Lower lobe of right lung (tissue), 2 donors: ENCODE results near the gene SIGLEC14. TPM values are rescaled to one million over a fixed set of nuclear protein-coding genes. Genes with fewer than 3 reads are reported as not detected.
A peak's percentile ranks its signal among the peaks of the same experiment; 100 is the strongest.
"Not testable (repeated sequence)": the region's sequence is repeated elsewhere in the genome, so short reads cannot be mapped to it uniquely, and the experiment has no call there.

Experiments used
- ATAC-seq, 2 donors: fragments of 200-7000 bp; cut with Tn5 transposase; one replicate each; pipeline ENCODE4 v1.9.1; 2020 to 2022; ENCODE audit warnings: mild to moderate bottlenecking in 2 of 2, moderate library complexity in 2 of 2
- DNase-seq: peaks from one replicate; pipeline ENCODE4 v3.0.0-alpha.2; 2020
- H3K27ac ChIP-seq: fragments of 200-600 bp; one replicate; pipeline ENCODE4 v1.8.0; 2022
- H3K27me3 ChIP-seq: fragments of 200-600 bp; one replicate; pipeline ENCODE4 v1.8.0; 2022; ENCODE audit warnings: low read depth
- H3K36me3 ChIP-seq: fragments of 200-600 bp; one replicate; pipeline ENCODE4 v1.8.0; 2022; ENCODE audit warnings: mild to moderate bottlenecking
- H3K4me1 ChIP-seq: fragments of 200-600 bp; one replicate; pipeline ENCODE4 v1.8.0; 2022
- H3K4me3 ChIP-seq: fragments of 200-600 bp; one replicate; pipeline ENCODE4 v1.8.0; 2022; ENCODE audit warnings: mild to moderate bottlenecking
- H3K9me3 ChIP-seq: fragments of 200-600 bp; one replicate; pipeline ENCODE4 v1.8.0; 2022
- intact Hi-C: fragments of 100-400 bp; cut with DNase I; formaldehyde crosslinking; loops from one replicate; pipeline ENCODE4 v1.11.0; 2022
- total RNA-seq: library from RNA; stranded (reverse); fragmentation: NEBNext Ultra II Directional; extraction: Animal tissue kit (Norgen Biotek cat#: 25700); gene quantifications from one replicate; pipeline ENCODE4 v1.2.1, GENCODE V29; 2021
- TF ChIP-seq, protein P1 (sequence below): fragments of 200-600 bp; IDR thresholded peaks from one replicate; pipeline ENCODE4 v1.8.0; 2022; ENCODE audit warnings: antibody characterized with exemption, mild to moderate bottlenecking
- donor health status: DM: no; HTN: yes; CAD: no; lungs with severe emphysema.

The SIGLEC14 gene
- total RNA-seq, 1 donor from 2014 or later: 20.3 TPM

DNA sequence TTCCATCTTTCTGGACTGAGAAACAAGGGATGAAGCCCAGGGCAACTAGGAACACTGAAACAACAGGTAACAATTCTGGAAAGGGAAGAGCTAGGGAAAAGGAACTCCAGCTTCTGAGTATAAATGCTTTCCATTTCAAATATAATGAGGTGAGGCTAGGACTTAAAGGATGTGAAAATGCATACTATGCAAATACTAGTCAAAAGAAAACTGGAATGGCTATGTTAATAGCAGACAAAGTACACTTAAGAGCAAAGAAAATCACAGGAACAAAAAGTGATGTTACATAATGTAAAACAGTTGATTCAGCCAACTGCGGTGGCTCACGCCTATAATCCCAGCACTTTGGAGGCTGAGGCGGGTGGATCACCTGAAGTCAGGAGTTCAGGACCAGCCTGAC lies 6.2 kb downstream of the SIGLEC14 start:
- Histone ChIP-seq H3K4me3 (no peak overlapping the region), H3K9me3 (no peaks in the 10 kb centered on the region), H3K27ac (no peak overlapping the region), H3K4me1 (no peaks in the 10 kb centered on the region), H3K36me3 (no peaks in the 10 kb centered on the region), H3K27me3 (no peaks in the 10 kb centered on the region)
- DNase-seq (no peak), ATAC-seq (no peak)
- intact Hi-C loops: no loop called here
- TF ChIP-seq, protein P1, sequence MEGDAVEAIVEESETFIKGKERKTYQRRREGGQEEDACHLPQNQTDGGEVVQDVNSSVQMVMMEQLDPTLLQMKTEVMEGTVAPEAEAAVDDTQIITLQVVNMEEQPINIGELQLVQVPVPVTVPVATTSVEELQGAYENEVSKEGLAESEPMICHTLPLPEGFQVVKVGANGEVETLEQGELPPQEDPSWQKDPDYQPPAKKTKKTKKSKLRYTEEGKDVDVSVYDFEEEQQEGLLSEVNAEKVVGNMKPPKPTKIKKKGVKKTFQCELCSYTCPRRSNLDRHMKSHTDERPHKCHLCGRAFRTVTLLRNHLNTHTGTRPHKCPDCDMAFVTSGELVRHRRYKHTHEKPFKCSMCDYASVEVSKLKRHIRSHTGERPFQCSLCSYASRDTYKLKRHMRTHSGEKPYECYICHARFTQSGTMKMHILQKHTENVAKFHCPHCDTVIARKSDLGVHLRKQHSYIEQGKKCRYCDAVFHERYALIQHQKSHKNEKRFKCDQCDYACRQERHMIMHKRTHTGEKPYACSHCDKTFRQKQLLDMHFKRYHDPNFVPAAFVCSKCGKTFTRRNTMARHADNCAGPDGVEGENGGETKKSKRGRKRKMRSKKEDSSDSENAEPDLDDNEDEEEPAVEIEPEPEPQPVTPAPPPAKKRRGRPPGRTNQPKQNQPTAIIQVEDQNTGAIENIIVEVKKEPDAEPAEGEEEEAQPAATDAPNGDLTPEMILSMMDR: no peak

DNA sequence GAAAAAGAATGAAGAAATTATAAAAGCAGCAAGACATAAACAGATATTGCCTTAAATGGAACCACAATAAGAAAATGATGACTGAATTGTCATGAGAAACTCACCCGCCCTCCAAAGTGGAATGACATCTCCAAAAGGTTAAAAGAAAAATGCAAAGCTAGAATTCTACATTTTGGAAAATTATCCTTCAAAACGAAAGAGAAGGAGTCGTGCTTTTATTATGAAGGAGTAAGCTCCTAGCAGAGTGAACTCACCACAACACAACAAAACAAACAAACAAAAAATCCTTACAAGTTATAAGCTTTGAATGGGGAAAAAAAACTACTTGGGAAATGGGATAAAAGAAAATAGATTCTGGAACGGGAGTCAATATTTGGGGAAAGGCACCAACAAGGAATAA lies 6.7 kb downstream of the SIGLEC14 start:
- Histone ChIP-seq H3K4me1 (no peaks in the 10 kb centered on the region), H3K27me3 (no peaks in the 10 kb centered on the region), H3K36me3 (no peaks in the 10 kb centered on the region), H3K4me3 (no peak overlapping the region), H3K9me3 (no peaks in the 10 kb centered on the region), H3K27ac (no peak overlapping the region)
- intact Hi-C loops: no loop called here
- TF ChIP-seq, protein P1: no peak
- ATAC-seq: no peak
- no peak for DNase-seq

DNA sequence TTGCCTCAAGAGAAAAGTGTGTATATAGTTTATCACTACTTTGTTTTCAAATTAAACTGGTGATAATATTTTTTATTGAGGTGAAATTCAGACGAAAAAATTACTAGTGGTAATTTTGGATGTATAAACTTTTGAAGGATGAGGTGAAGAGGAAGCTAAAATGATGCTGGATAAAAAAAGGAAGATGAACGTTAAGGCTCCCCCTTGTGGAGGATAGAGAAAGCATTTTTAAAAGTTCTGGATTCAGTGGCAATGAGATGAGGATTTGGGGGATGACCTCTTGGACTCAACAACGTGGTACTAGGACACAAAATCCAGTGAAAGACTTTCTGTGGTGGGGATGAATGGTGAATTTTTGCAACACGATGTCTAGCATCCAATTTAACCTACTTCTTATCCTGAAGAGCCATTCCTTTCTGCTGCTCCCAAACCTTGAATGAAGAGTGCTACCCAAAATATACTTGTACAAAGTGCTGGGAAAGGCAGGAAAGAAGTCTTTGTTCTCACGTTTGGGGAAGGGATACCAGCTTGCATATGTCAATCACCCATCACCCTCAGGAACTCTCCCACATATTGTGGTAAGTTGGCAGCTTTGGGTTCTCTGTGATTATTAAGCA lies 9.2 kb downstream of the SIGLEC14 start:
- Histone ChIP-seq H3K4me1 (no peaks in the 10 kb centered on the region), H3K36me3 (no peaks in the 10 kb centered on the region), H3K9me3 (no peaks in the 10 kb centered on the region), H3K27me3 (no peaks in the 10 kb centered on the region), H3K27ac (no peak overlapping the region), H3K4me3 (no peak overlapping the region)
- no peak for ATAC-seq
- intact Hi-C loops: no loop called here
- DNase-seq: no peak
- TF ChIP-seq, protein P1: peak; percentile 22

DNA sequence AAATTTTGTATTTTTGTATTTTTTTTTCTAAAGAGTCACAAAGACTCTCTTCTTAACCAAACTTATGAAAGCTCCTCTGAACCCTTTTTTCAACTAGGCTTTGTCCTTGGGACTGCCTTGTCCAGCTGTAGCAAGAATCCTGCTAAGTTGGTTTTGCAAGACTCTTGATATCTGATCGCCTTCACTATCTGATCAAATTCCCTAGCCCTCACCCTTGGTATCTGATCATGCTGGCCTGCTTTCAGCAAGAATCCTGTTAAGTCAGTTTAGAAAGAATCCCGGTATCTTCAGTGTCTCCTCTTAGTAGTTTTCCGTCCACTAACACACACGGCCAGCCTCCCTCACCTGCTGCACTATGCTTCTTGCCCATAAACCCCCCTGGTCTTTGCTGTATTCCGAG lies 14.5 kb downstream of the SIGLEC14 start:
- ATAC-seq: no peak
- H3K4me1 ChIP-seq: no peaks in the 10 kb centered on the region
- H3K4me3 ChIP-seq: no peak overlapping the region
- intact Hi-C loops: no loop called here
- peaks cover 7% of the 10 kb centered on the region for H3K27me3 ChIP-seq
- H3K9me3 ChIP-seq: no peaks in the 10 kb centered on the region
- TF ChIP-seq, protein P1: no peak
- H3K36me3 ChIP-seq: no peaks in the 10 kb centered on the region
- no peak overlapping the region for H3K27ac ChIP-seq
- no peak for DNase-seq

DNA sequence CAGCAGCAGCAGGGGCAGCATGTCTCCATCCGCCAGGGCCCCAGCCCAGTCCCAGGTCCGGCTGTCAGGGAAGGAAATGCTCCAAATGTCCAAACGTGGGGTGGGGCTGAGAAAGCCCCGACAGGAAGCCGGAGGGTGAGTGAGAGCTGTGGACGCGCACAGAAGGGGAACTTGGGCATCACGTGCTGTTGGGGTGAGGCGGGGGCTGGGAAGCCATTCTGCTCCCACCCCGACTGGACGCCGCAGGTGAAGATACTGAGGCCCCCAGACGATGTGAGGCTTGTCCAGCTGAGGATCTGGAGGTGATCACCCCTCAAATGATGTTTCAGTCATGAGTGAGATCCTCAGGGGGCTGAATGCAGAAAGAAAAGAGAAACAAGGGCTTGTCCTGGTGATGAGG lies 16.3 kb downstream of the SIGLEC14 start, which contains the start of gene SIGLEC5:
TSS of gene SIGLEC5 (minus strand) at position 87 of the 400 bp plus-strand sequence. CDS start at position 21, 66 bp downstream.
- peaks cover 11% of the 10 kb centered on the region for H3K27me3 ChIP-seq
- intact Hi-C loops, H3K27ac ChIP-seq, H3K9me3 ChIP-seq, H3K4me1 ChIP-seq, H3K4me3 ChIP-seq, DNase-seq, H3K36me3 ChIP-seq: not testable (repeated sequence)
- ATAC-seq: peak; percentile 77 to 78

DNA sequence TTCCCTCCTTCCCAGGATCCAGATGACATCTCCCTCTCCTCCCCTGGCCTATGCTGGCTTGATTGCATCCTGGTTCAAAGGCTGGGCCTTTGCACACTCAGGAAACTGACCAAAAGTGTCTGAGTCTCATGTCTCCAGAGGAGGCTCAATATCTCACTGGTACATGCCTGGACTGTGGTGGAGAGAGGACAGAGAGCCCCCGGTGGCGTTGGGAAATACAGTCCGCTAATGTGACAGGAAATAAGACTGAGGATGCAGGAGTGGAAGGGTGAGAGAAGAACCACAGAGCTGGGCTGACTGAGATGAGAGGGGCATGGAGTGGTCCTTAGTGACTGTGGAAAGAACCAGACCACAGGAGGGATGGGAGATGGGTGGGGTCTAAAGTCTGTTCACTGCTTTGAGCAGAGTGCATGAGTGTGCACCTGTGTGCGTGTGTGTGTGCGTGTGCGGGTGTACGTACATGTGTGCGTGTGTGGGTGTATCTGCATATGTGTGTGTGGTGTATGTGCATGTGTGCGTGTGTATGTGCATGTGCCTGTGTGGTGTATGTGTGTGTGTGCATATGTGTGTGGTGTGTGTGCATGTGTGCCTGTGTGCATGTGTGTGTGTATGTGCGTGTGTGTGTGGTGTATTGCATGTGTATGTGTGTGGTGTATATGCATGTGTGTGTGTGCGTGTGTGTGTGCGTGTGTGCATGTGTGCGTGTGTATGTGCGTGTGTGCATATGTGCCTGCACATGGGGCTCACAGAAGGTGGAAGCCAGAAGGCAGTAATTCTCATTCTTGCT lies 18.3 kb downstream of the SIGLEC14 start:
- Histone ChIP-seq H3K4me1 (no peaks in the 10 kb centered on the region), H3K27ac (no peak overlapping the region), H3K36me3 (no peaks in the 10 kb centered on the region), H3K9me3 (no peaks in the 10 kb centered on the region), H3K27me3 (peaks cover 11% of the 10 kb centered on the region), H3K4me3 (no peak overlapping the region)
- DNase-seq (no peak), ATAC-seq (peak in 1 of 2 donors; percentile 18)
- TF ChIP-seq, protein P1: no peak
- intact Hi-C loops: no loop called here
